Measurements from ENCODE around the gene ZEB2.

The ZEB2 gene

DNA sequence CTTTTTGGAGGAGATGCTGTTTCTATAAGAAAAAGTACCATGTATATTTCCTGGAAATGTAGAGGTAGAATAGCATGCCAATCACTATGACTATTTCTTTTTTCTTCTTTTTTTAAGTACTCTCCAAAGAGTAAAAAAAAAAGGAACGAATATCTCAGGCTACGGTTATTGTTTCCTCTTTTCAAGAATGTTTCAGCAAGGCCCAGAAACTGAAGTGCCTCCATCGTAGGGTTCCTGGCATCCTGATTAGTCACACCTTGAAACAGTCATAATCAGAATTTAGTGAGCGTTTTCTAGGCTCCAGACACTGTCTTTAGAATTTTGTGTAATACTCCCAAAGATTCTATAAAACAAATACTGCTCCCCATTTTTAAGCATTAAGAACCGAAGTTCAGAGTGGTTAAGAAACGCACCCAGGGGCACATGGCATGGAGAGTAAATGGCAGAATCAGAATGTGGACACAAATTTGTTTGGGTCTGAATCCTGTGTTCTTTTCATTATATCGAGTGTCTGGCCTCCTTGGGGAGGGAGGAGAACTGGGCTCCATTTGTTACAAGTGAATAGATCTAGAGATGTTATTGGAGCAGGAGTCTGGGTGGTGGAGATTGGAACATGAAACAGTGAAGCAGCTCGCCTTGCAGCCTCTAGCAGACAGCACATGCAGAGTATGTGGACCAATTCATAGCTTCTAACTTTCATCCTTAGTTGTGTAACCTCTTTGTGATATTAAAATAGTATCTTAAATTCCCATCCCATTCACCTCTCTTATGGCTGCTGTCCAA is 26.7 kb downstream of the ZEB2 start:
- no peak for DNase-seq

DNA sequence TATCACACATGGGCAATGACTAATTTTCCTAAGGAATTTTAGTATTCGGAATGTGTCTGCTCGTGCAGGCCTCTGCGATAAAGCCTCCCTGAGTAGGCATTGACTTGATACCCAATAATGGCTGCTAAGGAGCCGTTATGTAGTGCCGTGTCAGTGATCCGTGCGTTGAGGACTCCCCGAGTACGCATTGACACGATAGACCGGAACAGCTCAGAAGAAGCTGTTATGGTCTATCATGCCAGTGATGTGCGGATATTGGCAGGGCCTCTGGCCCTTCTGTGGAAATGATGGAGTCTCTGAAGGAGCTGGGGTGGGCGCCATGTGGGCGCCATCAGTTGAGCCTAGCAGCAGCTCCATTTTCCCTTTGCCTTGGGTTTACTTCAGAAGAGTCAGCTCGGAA is 29.1 kb downstream of the ZEB2 start:
- DNase-seq = no peak

DNA sequence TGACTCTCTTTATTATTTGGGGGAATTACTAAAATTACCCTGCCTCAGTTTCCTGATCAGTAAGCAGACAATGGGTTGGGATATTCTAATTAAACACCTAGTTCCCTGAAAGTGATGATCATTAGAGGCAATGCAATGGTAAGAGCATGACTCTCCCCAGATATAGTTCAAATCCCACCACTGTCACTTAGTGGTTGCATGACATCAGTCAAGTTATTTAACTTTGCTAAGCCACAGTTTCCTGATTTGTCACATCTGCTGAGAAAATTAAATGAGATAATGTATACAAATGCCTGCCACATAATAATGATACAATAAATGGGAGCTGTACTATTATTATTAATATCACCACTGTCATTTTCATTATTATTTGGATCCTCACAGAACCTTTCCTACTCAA is 29.9 kb downstream of the ZEB2 start:
- no peak for DNase-seq

DNA sequence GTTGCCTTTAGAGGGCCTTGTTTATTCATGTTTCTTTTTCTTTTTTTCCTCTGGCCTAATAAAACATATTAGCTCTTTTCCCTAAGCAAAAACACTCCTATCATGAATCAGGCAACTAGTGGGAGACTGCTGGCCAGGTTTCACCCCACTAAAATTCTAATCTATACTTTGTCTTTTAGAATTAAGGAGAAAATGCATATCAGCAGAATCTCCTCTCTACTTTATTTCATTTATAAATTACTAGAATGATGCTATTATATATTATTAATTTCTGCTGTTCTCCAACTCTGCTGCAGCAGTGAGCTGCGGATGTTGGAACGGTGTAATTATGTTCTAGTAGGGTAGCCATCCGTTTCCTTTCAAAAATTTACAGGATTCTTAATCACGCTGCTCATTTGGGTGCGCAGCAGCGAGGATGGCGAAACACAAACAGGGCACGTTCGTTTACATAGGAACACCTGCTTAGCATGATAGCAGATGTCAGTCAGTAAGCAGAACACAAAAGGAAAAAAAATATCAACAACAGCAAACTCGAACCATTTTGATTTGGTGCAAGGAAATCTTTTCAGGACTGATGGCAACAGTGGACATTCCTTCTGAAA is 30.5 kb downstream of the ZEB2 start:
- DNase-seq = no peak

- no peak for DNase-seq
Observed at GRCh38 chr2:144484201-144484948, 35.5 kb downstream of the ZEB2 start.

GRCh38 chr2:144481666-144482065 is 38.3 kb downstream of the ZEB2 start:
- no peak for DNase-seq

DNA sequence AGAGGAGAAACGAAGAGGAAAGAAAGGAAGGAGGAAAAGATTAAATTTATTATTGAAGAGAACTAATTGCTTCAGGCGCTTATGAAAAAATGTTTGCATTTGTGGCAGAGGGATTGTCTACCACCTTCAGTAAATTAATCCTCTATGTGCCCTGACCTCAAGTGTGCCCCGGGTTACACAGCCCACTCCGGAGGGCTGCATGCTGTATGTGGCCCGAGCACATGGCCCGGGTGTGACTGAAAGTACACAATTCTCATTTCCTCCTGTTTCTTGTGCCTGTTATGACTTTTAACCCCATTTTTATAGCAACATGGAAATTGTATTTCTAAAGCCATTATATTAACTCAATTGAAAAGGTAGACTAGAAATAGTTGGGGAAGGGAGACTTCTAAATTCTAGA is 38.8 kb downstream of the ZEB2 start:
- no peak for DNase-seq

- DNase-seq = no peak
Observed at GRCh38 chr2:144480285-144480684, 39.6 kb downstream of the ZEB2 start.

- no peak for DNase-seq
Observed at GRCh38 chr2:144479659-144480058, 40.3 kb downstream of the ZEB2 start.

DNA sequence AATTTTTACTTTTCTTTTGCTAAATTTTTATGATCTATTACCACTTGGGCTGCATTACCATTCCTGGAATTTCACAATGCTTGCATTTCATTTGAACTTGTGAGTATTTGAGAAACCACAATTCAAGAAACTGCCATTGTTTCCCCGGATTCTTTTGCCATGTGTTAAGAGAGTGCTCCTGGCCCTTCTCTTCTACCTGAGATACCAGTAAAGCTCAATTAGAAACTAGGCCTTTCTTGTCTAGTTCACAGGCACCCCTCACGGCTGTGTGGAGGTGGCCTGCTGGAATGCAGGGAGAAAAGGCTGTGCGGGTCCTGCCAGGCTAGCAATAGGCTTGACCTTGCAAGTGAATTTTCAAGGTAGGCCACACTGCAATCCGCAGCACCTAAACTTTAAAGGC is 40.8 kb downstream of the ZEB2 start:
- DNase-seq = no peak

GRCh38 chr2:144477957-144478311 is 42.0 kb downstream of the ZEB2 start:
- DNase-seq = no peak

DNA sequence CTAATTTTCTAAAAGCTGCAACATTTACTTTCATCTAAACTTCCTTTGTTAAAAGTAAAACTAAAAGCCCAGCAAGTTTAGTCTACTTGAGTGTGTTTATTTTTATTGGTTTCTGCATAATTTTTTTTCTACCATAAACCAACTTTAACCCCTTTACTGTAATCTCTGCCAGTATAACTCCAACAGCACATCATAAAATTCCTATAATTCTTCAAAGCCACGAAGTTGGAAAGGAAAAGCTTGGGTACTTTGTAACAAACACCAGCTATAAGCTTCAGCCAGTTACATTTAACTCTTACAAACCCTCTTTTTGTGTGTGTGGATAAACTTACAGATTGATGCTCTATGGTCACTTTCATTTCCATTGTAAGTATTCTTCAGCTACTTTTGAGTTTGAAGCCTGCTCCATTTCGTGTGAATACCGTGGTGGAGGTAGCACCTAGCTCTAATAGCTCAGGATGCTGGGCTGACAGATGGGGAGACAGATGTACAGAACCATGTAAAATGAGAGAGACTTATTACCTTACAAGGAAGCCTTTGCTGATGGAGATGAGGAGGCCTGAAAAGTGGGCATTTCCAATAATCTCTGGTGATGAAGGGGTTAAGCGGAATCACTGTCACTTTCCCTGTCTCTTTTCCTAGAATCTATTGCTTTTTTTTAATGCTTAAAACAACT is 42.5 kb downstream of the ZEB2 start:
- DNase-seq = no peak

- DNase-seq = no peak
Observed at GRCh38 chr2:144476682-144477081, 43.2 kb downstream of the ZEB2 start.

- no peak for DNase-seq
Observed at GRCh38 chr2:144475569-144476275, 44.2 kb downstream of the ZEB2 start.

DNA sequence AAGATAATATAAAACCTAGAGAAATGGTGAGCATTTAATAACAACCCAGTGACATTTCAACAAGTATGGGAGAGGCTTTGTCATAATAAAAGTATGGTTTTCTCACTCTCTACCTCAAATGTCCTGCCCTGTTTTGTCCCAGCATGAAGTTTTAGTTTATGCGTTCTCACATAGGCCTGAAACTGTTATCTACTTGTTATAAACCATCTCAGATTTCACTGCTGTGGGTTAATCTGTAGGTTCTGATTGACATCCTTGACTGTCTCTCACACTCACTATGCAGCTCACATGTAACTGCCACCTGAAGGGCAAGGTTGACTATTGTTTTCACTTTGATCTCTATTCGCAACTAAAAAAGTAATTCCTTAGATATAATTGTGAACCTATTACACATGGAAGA is 44.9 kb downstream of the ZEB2 start:
- DNase-seq = no peak

DNA sequence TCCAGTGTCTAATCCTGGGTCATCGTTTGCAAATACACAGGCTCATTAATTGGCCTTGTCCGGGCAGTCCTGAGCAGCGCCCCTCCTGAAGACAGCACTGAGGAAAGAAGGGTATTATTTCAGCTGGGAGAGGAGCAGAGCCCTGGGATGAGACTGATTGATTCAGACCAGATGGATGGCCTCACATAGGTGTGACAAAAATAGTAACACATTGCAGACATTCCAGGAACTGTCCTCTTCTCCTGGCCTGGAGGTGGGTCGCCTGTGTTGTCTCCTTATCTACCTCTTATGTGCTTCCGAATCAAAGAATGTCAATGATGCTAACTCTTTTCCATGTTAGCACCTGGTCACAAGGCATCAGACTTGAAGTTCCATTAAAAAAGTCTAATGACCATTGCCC is 45.9 kb downstream of the ZEB2 start:
- DNase-seq = no peak

- no peak for DNase-seq
Observed at GRCh38 chr2:144472911-144473310, 47.0 kb downstream of the ZEB2 start.

- DNase-seq = no peak
Observed at GRCh38 chr2:144472046-144472412, 47.9 kb downstream of the ZEB2 start.

DNA sequence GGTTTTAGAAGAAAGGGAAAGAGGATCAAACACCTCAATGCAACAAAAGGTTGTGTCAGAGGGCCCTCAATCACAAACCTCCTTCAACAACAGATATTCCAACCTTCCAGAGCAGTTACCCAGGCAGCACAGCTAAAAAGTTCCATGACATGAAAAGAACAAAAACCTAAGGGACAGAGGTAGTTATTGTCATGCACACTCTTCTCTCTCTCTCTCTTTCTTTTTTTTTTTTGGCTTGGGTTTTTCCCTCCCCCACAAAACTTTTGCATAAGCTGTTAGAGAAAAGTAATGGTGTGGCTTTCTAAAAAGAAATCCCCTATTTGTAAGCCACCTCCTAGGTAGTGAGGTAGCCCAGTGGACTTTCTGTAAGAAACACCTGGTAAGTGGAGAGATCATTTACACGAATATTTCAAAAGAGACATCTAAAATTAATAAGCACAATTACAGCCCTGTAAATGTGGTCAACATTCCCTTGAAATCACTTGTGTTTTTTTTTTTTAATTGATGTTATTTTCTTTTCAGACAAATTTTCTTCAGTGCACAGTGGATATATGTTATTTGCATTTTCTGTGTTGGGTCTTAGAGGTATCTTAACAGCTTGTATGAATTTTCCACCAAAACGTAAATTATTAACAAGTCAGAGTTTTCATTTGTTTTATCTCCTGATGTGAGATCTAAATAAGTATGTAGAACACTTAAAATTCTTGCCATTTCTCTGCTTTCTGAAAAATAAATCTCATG is 48.4 kb downstream of the ZEB2 start:
- no peak for DNase-seq

GRCh38 chr2:144470816-144471215 is 49.1 kb downstream of the ZEB2 start:
- no peak for DNase-seq

GRCh38 chr2:144470334-144470733 is 49.6 kb downstream of the ZEB2 start:
- no peak for DNase-seq

GRCh38 chr2:144469798-144470197 is 50.1 kb downstream of the ZEB2 start:
- DNase-seq = no peak
